Measurements from ENCODE around the gene CCDC93.

DNA sequence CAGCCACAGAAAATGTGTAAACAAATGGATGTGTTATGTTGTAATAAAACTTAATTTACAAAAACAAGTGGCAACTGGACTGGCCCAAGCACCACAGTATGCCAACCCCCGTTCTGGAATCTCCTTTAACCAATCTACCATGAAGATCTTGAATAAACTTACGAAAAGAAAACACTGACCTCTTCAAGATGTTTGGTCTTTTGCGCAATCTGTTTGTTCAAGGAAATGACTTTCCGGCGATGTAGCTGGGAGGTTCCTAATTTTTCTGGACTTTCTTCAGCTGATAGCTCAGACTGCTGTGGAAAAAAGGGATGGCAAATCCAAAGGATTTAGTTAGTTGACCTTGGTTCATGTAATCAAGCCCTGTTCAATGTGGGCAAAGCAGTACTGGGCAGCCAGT, 55.7 kb downstream of the CCDC93 start:
- TF ChIP-seq, protein P1, sequence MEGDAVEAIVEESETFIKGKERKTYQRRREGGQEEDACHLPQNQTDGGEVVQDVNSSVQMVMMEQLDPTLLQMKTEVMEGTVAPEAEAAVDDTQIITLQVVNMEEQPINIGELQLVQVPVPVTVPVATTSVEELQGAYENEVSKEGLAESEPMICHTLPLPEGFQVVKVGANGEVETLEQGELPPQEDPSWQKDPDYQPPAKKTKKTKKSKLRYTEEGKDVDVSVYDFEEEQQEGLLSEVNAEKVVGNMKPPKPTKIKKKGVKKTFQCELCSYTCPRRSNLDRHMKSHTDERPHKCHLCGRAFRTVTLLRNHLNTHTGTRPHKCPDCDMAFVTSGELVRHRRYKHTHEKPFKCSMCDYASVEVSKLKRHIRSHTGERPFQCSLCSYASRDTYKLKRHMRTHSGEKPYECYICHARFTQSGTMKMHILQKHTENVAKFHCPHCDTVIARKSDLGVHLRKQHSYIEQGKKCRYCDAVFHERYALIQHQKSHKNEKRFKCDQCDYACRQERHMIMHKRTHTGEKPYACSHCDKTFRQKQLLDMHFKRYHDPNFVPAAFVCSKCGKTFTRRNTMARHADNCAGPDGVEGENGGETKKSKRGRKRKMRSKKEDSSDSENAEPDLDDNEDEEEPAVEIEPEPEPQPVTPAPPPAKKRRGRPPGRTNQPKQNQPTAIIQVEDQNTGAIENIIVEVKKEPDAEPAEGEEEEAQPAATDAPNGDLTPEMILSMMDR (IDR thresholded peaks at IDR 0.05): no peak
- TF ChIP-seq POLR2A (IDR thresholded peaks at IDR 0.05; ENCODE audit: low read depth) (no peak), POLR2AphosphoS5 (IDR thresholded peaks at IDR 0.05) (no peak), EP300 (IDR thresholded peaks at IDR 0.05) (no peak)

Data from esophagus muscularis mucosa (tissue), 4 donors.